HK-2 (cell line): Measurements from ENCODE around the gene BTG4.

Experiments
- DNase-seq: peaks from one replicate; pipeline ENCODE4 v3.0.0-alpha.2; 2018; ENCODE audit not compliant: unreplicated experiment

The BTG4 gene

DNA sequence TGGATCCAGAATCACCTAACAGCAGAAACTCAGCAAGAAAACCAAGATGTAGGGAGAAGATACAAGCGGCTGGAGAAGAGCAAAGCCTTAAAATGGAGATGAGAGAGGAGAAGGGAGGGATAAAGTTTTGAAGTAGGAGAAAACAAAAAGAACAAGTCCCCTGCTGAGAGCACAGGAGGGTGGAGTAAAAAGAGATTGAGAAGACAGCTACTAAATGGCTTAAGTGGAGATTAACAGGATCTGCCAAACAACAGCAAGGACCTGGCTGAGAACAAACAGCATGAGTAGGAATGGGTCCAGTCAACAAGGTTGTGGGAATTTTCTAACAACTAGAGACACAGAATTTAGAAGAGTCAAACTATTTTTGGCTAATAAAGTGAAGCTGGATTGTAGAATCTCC lies 18.1 kb downstream of the BTG4 start:
- no peak for DNase-seq

DNA sequence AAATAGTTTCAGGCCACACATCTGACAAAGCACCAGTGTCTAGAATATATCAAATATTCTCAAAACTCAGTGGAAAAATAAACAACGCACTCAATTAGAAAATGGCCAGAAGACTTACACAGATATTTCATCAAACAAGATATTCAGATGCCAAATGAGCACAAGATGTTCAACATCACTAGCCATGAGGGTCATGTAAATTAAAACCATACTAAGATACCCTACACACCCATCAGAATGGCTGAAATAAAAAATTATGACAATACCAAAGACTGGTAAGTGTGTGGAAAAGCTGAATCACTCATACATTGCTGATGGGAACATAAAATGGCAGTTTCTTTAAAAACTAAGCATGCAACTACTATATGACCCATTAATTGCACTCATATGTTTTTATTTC lies 21.7 kb downstream of the BTG4 start:
- no peak for DNase-seq

DNA sequence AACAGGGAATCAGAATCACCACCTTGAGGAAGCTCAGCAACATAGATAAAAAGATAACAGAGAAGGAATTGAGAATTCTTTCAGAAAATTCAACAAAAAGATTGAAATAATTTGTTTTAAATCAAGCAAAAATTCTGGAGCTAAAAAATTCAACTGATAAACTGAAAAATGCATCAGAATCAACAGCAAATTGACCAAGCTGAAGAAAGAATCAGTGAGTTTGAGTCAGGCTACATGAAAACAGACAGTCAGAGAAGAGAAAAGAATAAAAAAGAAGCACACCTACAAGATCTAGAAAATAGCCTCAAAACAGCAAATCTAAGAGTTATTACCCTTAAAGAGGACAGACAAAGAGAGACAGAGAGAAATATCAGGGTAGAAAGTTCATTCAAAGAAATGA lies 28.8 kb downstream of the BTG4 start:
- no peak for DNase-seq

DNA sequence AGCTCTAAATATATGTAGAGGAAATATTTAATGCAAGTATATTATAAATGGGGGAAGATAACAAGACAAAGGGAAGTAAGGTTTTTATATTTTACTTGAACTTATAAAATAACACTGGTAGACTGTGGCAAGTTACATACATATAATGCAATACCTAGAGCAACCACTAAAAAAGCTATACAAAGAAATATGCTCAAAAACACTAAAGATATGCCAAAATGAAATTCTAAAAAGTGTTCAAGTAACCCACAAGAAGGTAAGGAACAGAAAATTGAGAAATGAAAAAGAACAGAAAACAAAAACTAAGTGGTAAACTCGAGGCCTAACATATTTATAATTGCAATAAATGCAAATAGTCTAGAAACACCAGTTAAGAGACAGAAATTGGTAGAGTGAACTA lies 32.5 kb downstream of the BTG4 start:
- DNase-seq, result no peak

DNA sequence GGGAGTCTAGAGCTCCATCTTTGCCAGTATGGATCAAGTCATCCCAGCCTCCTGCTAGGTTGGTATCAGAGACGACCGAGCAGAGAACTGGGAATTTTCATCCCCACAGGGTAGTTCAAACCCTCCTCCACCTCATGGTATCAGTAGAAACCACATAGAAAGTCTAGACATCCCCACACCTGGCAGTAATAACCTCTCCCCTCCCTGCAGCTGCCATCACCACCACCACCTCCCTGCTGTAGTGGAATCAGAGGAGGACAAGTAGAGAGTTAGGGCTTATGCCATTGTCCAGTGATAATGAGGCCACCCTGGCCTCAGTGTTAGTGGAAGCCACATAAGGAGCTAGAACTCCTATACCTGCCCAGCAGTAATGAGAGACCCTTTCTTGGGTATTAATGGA lies 34.3 kb downstream of the BTG4 start:
- DNase-seq, result no peak

DNA sequence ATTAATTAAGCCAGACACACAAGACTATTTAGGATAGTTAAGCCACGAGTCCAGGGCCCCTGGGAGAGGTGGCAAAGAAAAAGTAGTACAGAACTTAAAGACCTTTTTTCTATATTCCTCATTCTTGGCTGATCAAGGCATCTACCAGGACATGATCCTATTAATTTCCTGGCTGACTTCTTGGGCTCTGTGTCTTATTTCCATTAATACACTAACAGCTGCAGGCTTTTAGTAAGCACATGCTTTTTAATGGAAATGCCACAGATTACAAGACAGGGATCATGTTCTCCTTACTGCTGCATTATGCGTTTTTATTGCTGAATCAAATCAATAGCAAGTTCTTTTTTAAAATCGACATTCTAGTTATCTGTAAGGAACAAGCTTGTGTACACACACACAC lies 35.2 kb downstream of the BTG4 start:
- no peak for DNase-seq

DNA sequence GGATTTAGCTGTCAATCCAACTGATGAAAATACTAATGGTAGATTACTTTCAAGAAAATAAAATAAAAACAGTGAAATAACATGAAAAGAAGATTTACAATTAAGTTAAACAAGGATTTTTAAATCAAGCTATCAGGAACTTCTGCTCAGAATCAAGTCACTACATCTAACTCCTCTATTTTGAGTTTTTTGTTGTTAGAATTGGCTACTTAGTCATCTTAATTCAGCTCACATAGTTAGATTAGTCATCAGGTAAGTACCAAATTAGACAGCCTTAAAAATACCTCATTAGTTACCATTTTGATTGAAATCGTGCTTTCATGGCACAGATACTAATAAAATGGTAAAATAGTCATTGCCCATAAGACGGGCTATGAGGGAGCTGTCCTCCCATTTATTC lies 35.8 kb downstream of the BTG4 start:
- DNase-seq, result no peak

DNA sequence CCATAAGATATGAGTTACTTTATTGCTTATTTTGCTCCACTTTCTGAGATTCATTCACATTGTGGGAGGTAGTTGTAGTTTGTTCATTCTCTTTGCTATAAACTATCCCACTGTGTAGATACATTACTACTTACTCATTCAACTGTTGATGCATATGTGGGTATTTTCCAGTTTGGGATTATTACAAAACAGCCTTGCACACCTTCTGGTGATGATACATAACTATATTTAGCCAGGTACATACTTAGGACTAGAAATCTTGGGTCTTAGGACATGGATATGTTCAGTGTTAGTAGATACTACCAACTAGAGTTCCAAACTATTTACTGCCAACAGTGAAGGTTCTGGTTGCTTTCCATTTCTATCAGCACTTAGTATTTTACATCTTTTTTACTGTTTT lies 37.8 kb downstream of the BTG4 start:
- DNase-seq, result no peak

DNA sequence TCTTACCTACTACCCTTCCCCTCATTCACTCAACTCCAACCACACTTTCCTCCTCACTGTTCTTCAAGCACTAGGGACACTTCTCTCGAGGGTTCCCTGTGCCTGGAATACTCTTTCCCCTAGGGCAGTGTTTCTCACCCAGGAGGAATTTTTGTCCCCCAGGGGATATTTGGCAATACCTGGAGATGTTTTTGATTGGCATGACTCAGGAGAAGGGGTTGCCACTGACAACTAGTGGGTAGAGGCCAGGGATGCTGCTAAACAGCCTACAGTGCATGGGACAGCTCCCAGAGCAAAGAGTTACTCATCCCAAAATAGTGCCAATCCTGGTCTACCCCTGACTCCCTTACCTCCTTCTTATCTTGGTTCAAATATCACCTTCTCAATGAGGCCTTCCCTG lies 40.0 kb downstream of the BTG4 start:
- DNase-seq, result no peak

DNA sequence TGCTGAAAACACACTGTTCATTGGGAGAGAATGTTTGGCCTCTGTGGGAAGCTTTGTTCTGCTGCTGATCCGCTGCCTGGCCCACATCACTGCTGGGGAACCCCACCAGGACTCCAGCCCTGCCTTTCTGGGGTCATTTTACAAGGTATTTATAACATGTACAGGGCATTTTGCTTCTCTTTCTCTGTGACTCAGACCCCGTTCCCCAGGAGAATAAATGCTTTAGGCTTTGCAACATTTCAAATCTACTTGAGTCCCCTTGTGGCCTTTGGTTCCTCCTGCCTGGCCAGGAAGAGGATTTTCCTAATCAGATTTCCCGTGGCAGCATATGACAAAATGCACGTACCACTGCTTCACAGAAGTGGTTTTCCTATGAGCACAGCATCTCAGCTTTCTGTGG lies 43.0 kb downstream of the BTG4 start:
- no peak for DNase-seq

DNA sequence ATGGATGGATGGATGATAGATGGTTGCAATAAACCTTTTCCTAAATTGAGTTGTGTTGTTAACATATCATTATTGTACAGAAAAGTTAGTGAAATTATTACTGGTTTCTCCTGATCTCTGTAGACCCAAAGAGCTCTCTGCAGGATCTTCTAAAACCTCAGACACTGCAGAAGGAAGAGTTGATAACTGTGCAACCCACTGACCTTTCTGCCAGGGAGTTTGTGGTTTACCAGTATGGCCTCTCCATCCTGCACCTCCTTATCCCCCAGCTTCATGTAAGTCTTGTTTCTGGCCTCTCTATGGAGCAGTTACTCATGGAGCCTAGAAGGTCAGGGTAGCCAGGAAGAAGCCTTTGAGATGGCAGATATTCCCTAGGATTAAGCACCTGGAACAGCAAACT lies 45.6 kb downstream of the BTG4 start:
- DNase-seq, result no peak

DNA sequence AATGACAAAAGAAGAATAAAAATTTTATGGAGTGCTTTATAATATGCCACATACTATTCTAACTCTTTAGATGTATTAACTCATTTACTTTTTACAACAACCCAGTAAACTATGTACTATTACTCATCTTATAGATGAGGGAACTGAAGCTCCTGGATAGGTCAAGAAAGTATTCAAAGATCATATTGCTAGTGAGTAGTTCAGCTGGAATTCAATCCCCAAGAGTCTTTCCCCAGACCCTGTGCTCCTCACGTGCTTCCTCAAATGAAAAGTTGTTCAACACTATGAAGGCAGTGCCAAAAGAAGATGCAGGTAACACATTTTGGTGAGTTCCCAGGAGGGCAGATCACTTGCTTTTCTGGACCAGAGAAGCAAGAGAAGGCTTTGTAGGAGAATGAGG lies 46.8 kb downstream of the BTG4 start:
- no peak for DNase-seq

DNA sequence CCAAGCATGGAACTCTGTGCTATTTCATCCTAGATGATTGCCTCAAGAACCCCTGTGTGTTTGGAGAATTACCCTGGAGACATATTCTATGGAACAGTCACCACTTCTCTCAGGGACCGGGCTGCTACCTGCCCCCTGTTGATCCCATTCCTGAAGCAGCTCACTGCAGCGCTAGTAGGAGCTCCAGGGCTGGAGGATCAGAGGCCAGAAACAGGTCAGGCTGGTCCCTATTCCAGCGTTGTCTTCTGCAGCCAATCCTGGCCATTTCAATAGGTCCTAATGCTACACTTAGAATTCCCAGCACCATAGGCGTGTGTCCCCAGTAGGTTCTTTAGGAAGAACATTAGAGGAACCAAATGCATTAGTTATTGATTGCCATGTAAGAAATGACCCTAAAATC lies 48.9 kb downstream of the BTG4 start:
- no peak for DNase-seq

DNA sequence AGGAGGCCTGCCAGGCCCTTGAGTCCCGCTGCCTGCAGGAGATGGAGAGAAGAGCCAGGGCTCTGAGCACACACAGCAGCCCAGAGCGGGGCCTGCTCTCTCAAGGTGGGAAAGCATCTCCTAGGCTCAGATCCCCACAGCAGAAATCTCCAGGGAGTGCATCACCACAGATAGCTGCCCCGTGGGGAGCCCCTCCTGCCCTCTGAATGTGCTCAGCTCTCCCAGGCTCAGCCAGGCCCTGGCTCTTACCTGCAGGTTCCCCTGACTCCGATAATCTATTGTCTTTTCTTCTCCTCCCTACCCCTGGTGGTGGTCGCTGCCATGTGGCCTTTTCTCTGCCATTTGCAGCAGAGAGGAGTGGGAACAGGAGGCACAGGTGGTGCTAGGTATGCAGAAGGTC lies 49.9 kb downstream of the BTG4 start:
- no peak for DNase-seq

DNA sequence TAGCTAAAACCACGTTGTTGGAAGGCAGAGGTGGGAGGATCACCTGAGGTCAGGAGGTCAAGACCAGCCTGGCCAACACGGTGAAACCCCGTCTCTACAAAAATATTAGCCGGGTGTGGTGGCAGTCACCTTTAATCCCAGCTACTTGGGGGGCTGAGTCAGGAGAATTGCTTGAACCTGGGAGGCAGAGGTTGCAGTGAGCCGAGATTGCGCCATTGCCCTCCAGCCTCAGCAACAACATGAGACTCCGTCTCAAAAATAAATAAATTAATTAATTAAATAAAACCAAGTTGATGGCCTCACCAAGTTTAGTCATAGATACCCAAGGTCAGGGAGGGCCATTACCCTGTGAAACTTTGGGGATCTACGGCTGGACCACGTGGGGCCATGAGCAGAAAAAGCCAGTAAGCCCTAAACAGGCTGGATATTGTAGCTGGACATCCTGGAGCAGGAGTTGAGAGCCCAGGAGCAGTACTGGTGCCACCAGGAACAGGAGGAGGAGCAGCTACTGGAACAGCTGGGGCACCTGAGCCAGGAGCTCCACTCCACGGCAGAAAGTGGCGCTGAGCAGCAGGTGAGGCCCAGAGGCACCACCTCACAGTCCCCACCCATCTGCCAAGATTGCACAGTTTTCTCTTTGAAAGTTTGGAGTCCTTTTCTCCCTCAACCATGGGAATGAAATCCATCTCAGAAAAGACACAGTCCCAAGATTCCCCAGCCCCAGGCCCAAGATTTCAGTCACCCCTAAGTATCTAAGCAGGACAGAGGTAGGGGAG lies 50.5 kb downstream of the BTG4 start:
- no peak for DNase-seq

DNA sequence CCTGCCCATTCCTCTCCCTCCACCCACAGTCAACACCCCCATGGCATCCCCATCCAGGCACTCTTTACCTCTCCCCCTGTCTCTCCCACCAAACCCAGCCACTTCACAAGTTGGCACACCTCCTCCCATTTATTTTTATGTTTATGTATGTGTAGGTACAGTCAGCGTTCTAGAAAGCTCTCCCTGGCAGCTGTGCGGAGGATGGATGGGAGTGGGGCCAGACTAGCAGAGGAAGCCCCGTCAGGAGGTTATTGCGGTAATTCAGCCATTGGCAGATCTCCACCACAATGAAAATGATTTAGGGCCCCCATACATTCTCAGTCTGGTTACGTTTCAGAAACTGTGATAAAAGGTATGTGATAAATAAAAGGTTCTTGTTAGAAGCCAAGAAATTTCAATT lies 51.3 kb downstream of the BTG4 start:
- DNase-seq, result no peak

DNA sequence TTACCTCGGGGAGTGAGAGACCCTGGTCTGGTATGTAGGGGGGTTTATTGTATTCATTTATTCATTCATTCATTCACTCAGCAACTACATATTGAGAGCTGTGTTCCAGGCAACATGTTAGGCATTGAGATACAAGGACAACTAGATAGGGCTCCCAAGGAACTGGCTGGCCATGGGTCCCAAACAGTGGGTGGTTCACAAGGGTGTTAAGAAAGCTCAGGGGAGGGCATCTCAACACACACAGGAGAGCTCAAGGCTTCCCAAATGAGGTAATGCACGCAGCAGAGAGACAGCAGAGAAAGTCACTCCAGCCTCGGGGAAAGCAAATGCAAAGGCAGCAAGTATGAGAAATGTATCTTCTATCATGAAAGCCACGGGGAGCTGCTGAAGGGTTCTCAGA lies 51.8 kb downstream of the BTG4 start:
- DNase-seq, result no peak

DNA sequence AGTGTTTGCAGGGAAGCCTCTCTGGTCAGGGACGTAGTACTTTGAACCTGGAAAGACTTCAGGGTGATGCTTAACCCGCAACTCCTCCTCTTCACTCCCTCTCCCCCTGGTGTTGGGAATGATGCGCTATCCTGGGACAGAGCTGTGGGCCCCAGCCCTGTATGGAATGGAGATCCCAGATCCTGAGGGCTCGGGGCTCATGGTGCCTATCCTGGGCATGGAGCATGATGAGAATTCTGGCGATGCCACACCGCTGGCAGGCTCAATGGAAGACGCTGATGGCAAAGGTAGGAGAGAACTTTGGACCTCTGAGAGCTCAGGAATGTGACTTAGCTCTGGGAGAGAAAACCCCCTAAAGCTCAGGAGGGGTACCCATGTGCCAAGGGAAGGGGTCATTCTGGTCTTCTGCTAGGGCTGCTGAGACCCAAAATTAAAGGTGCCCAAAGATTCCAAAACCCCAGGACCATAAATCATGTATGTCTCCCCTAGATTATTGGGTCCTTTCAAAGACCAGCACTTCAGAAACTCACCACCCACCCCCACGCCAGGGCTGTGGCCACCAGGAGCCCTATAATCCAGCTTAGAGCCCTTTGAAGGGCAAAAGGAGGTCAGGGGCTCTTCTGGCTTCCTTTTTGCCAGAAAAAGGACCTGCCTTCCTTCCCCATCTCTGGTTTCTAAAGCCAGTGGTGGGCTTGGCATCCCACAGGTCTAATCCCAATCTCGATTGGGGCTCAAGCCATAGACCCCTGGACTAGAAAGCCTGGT lies 52.5 kb downstream of the BTG4 start:
- no peak for DNase-seq

DNA sequence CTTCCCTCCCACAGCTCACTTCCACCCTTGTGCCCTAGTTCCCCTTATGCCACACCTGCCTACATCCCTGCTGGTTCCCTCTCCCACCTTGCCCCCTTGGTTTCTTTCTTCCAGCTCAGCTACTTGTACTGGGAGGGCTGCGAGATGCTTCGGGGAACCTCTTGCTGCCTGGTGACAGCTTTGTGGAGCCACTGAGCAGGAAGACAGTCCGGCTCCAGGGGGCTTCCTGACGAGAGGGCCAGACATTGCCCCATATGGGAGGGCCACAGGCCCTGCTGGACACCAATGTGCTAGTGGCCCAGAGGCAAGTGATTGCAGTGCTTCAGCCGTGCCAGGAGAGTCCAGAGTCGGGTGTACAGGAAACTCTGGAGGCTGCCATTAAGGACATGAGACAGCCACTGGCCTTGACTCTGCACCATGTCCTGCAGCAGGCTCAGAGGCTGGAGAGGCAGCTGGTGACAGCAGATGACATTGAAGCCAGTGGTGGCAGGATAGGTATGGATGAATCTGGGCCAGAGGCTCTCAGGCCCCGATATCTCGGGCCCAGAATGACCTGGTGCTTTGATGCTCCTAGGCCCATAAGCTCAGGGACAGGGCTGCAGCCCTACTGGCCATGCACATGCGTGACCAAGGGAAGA lies 54.3 kb downstream of the BTG4 start:
- no peak for DNase-seq

DNA sequence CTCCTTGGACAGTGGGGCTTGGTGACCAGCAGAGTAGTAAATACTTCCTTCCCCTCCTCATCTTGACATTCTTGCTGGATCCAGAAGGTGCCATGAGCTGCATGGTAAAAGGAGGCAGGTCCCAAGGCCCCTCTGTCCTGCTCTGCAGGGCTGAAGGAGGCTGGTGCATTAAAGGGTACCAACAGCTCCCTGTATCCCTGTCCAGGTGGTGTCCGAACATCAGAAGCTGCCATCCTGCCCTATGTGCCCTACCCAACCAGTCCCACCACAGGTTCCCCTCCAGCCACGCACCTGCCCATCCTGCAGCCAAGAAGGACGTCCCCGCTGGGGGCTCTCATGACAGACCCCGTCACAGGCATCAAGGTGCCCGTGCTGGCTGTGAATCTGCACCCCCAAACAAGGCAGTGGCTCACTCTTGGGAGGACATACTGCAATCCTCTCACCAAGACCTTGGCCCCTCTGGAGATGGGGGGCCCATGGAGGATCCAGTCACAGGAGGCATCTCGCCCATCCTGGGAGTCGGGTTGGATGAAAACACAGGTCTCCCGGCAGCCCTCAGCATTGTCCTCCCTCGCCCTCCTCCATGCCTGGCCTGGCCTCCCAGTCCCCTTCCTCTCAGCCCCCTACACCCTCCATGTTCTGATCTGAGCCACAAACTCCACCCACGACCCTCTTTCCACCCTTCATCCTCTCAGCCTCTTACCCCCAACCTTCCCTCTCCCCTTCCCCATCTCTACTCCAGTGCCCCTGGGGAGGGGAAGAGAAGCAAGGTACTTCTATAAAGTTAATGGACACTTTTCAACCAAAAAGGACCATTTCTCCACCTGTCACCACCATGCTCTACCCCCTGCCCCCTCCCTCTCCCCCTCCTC lies 55.1 kb downstream of the BTG4 start:
- DNase-seq, result no peak

DNA sequence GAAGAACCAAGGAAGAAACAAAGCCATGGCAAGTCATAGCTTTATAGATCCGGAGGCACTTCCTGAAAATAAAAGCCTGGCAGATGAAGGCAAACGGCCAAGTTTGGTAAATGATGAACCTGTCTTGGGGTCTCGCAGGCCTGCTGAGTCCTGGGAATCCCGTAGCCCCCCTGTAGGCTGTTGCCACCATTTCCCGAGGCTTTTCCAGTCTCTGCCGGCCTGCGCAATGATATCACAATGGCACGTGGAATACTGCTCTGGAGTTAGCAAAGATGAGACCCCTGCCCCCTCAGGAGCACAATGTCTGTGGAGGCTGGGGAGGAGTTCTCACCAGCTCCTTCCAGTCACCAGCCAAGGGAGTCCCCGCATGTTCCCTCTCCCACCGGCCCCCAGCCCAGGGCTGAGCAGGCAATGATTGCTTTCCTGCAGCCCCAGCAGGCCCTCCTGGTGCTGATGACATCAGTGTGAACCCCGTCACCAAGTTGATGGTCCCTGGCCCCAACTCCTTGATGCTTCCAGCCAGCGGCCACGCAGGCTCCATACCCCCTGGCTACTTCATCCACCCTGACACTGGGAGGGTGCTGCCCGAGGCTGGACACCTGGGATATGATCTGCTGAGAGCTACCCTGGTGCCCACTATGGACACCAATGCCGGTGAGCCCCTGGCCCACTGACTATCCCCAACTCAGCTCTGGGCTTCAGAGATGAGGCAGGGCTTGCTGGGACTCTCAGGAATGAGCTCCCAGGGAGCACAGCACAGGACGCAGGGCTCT lies 55.9 kb downstream of the BTG4 start:
- DNase-seq, result no peak
